H1 (cell line): Measurements from ENCODE around the gene CD69.

ENCODE experiments used
- BACH1 ChIP-seq: IDR thresholded peaks from 2 replicates; pipeline ENCODE4 v1.6.1; 2012; ENCODE audit warnings: low read length, improper control_type of control experiment
- CBX5 ChIP-seq: fragments of 300-800, 300-1000 bp; sonication (generic); IDR thresholded peaks from 2 replicates; pipeline ENCODE4 v1.7.1; 2016; ENCODE audit warnings: antibody characterized with exemption, low read length, low read depth
- EP300 ChIP-seq, 2 experiments: IDR thresholded peaks; 1 replicate in 1 of 2; 2 replicates in 1 of 2; pipeline ENCODE4 v1.6.1; 2011 to 2012; ENCODE audit warnings: low read depth in 2 of 2, low read length in 2 of 2, mild to moderate bottlenecking in 2 of 2, borderline replicate concordance in 1 of 2, inconsistent platforms in 1 of 2, moderate library complexity in 1 of 2
- EZH2 ChIP-seq: fragments of 200-600 bp; sonication (generic); IDR thresholded peaks from 2 replicates; pipeline ENCODE4 v1.7.1; 2012; ENCODE audit warnings: low read depth, mild to moderate bottlenecking, moderate library complexity, low read length, inconsistent platforms; ENCODE audit not compliant: severe bottlenecking
- GTF2F1 ChIP-seq: IDR thresholded peaks from 2 replicates; pipeline ENCODE4 v1.6.1; 2012; ENCODE audit warnings: low read depth, low read length, improper control_type of control experiment, borderline replicate concordance
- JUND ChIP-seq: IDR thresholded peaks from 2 replicates; pipeline ENCODE4 v1.6.1; 2011; ENCODE audit warnings: mild to moderate bottlenecking, improper control_type of control experiment, low read length
- PHF8 ChIP-seq: fragments of 200-600 bp; sonication (generic); conservative IDR thresholded peaks from 2 replicates; pipeline ENCODE4 v1.7.1; 2012; ENCODE audit warnings: low read depth, mild to moderate bottlenecking, inconsistent platforms, low read length, moderate library complexity
- POLR2A ChIP-seq, 2 experiments: IDR thresholded peaks; 1 replicate in 1 of 2; 2 replicates in 1 of 2; pipeline ENCODE4 v1.6.1; 2011; ENCODE audit warnings: low read depth in 2 of 2, low read length in 2 of 2, mild to moderate bottlenecking in 2 of 2; ENCODE audit errors: control extremely low read depth in 1 of 2
- POLR2AphosphoS5 ChIP-seq: IDR thresholded peaks from 2 replicates; pipeline ENCODE4 v1.6.1; 2011; ENCODE audit warnings: low read depth, low read length
- USF2 ChIP-seq: IDR thresholded peaks from 2 replicates; pipeline ENCODE4 v1.6.1; 2011; ENCODE audit warnings: low read length, improper control_type of control experiment
- TF ChIP-seq, protein P1 (sequence below), 3 experiments: IDR thresholded peaks; 1 replicate in 2 of 3; 2 replicates in 1 of 3; pipeline versions ENCODE4 v1.5.1 to v1.6.1; 2011; ENCODE audit warnings: low read length in 3 of 3, mild to moderate bottlenecking in 3 of 3, inconsistent platforms in 2 of 3, low read depth in 1 of 3, moderate library complexity in 1 of 3; ENCODE audit not compliant: insufficient read depth in 1 of 3; ENCODE audit errors: control extremely low read depth in 1 of 3

GRCh38 chr12:9799961-9800360, 39.3 kb upstream of the CD69 start:
- TF ChIP-seq USF2 (no peak), GTF2F1 (no peak), CBX5 (no peak), PHF8 (no peak), JUND (no peak), EZH2 (no peak), POLR2A (IDR thresholded peaks at IDR 0.05; ENCODE audit: control extremely low read depth in 1 of 2, low read depth in 2 of 2, low read length in 2 of 2) (no peak), EP300 (IDR thresholded peaks at IDR 0.05; ENCODE audit: borderline replicate concordance in 1 of 2, low read depth in 2 of 2, low read length in 2 of 2) (no peak), BACH1 (no peak), POLR2AphosphoS5 (no peak)
- TF ChIP-seq, protein P1, sequence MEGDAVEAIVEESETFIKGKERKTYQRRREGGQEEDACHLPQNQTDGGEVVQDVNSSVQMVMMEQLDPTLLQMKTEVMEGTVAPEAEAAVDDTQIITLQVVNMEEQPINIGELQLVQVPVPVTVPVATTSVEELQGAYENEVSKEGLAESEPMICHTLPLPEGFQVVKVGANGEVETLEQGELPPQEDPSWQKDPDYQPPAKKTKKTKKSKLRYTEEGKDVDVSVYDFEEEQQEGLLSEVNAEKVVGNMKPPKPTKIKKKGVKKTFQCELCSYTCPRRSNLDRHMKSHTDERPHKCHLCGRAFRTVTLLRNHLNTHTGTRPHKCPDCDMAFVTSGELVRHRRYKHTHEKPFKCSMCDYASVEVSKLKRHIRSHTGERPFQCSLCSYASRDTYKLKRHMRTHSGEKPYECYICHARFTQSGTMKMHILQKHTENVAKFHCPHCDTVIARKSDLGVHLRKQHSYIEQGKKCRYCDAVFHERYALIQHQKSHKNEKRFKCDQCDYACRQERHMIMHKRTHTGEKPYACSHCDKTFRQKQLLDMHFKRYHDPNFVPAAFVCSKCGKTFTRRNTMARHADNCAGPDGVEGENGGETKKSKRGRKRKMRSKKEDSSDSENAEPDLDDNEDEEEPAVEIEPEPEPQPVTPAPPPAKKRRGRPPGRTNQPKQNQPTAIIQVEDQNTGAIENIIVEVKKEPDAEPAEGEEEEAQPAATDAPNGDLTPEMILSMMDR (IDR thresholded peaks at IDR 0.05; ENCODE audit: control extremely low read depth in 1 of 3, insufficient read depth in 1 of 3, low read depth in 1 of 3, low read length in 3 of 3), result no peak
